ENCODE measurements around the gene GALNT14.
"Not testable (repeated sequence)": the region's sequence is repeated elsewhere in the genome, so short reads cannot be mapped to it uniquely, and the experiment has no call there.

GALNT14 gene

GRCh38 chr2:30914456-30914855 is 223.8 kb downstream of the GALNT14 start:
- in situ Hi-C loops (cut with HindIII; ENCODE audit: low pct_unique_long_range_greater_than_20kb, low sequenced_read_pairs), result no loop called here
- no peak for TF ChIP-seq JUND (IDR thresholded peaks at IDR 0.05; ENCODE audit: low read depth)
- no peak for DNase-seq (ENCODE audit: low read depth in 1 of 2, low spot score in 1 of 2)

- in situ Hi-C loops (cut with HindIII; ENCODE audit: low pct_unique_long_range_greater_than_20kb, low sequenced_read_pairs), result no loop called here
- TF ChIP-seq JUND (IDR thresholded peaks at IDR 0.05; ENCODE audit: low read depth), result no peak
- DNase-seq (ENCODE audit: low read depth in 1 of 2, low spot score in 1 of 2), result no peak
Measured at GRCh38 chr2:30912056-30912455, 226.2 kb downstream of the GALNT14 start.

GRCh38 chr2:30911327-30911726 is 226.9 kb downstream of the GALNT14 start:
- in situ Hi-C loops (cut with HindIII; ENCODE audit: low pct_unique_long_range_greater_than_20kb, low sequenced_read_pairs), result no loop called here
- no peak for DNase-seq (ENCODE audit: low read depth in 1 of 2, low spot score in 1 of 2)
- no peak for TF ChIP-seq JUND (IDR thresholded peaks at IDR 0.05; ENCODE audit: low read depth)

GRCh38 chr2:30910686-30911085 is 227.6 kb downstream of the GALNT14 start:
- no peak for DNase-seq (ENCODE audit: low read depth in 1 of 2, low spot score in 1 of 2)
- in situ Hi-C loops (cut with HindIII; ENCODE audit: low pct_unique_long_range_greater_than_20kb, low sequenced_read_pairs), result no loop called here
- TF ChIP-seq JUND (IDR thresholded peaks at IDR 0.05; ENCODE audit: low read depth), result no peak

GRCh38 chr2:30904437-30904836 is 233.8 kb downstream of the GALNT14 start:
- DNase-seq (ENCODE audit: low read depth in 1 of 2, low spot score in 1 of 2); in situ Hi-C loops (cut with HindIII; ENCODE audit: low pct_unique_long_range_greater_than_20kb, low sequenced_read_pairs): not testable (repeated sequence)

- DNase-seq (ENCODE audit: low read depth in 1 of 2, low spot score in 1 of 2), result no peak
Measured at GRCh38 chr2:30903326-30903725, 234.9 kb downstream of the GALNT14 start.

GRCh38 chr2:30900381-30900780 is 237.9 kb downstream of the GALNT14 start:
- in situ Hi-C loops (cut with HindIII; ENCODE audit: low pct_unique_long_range_greater_than_20kb, low sequenced_read_pairs), result no loop called here
- no peak for DNase-seq (ENCODE audit: low read depth in 1 of 2, low spot score in 1 of 2)
- TF ChIP-seq JUND (IDR thresholded peaks at IDR 0.05; ENCODE audit: low read depth), result no peak

More at GRCh38 chr2:30903326-30903725, 234.9 kb downstream of the GALNT14 start:
- no peak for TF ChIP-seq JUND (IDR thresholded peaks at IDR 0.05; ENCODE audit: low read depth)
- in situ Hi-C loops (cut with HindIII; ENCODE audit: low pct_unique_long_range_greater_than_20kb, low sequenced_read_pairs), result no loop called here

GRCh38 chr2:30899516-30900054 is 238.7 kb downstream of the GALNT14 start:
- in situ Hi-C loops (cut with HindIII; ENCODE audit: low pct_unique_long_range_greater_than_20kb, low sequenced_read_pairs), result no loop called here
- DNase-seq (ENCODE audit: low read depth in 1 of 2, low spot score in 1 of 2), result no peak
- TF ChIP-seq JUND (IDR thresholded peaks at IDR 0.05; ENCODE audit: low read depth), result no peak

GRCh38 chr2:30897539-30897938 is 240.7 kb downstream of the GALNT14 start:
- TF ChIP-seq JUND (IDR thresholded peaks at IDR 0.05; ENCODE audit: low read depth), result no peak
- in situ Hi-C loops (cut with HindIII; ENCODE audit: low pct_unique_long_range_greater_than_20kb, low sequenced_read_pairs), result no loop called here
- DNase-seq (ENCODE audit: low read depth in 1 of 2, low spot score in 1 of 2), result no peak

- no peak for TF ChIP-seq JUND (IDR thresholded peaks at IDR 0.05; ENCODE audit: low read depth)
- no peak for DNase-seq (ENCODE audit: low read depth in 1 of 2, low spot score in 1 of 2)
- in situ Hi-C loops (cut with HindIII; ENCODE audit: low pct_unique_long_range_greater_than_20kb, low sequenced_read_pairs), result no loop called here
Measured at GRCh38 chr2:30894498-30895119, 243.6 kb downstream of the GALNT14 start.

- in situ Hi-C loops (cut with HindIII; ENCODE audit: low pct_unique_long_range_greater_than_20kb, low sequenced_read_pairs), result no loop called here
- no peak for DNase-seq (ENCODE audit: low read depth in 1 of 2, low spot score in 1 of 2)
- TF ChIP-seq JUND (IDR thresholded peaks at IDR 0.05; ENCODE audit: low read depth), result no peak
Measured at GRCh38 chr2:30888852-30889409, 249.3 kb downstream of the GALNT14 start.

- in situ Hi-C loops (cut with HindIII; ENCODE audit: low pct_unique_long_range_greater_than_20kb, low sequenced_read_pairs), result no loop called here
- TF ChIP-seq JUND (IDR thresholded peaks at IDR 0.05; ENCODE audit: low read depth), result no peak
Measured at GRCh38 chr2:30886080-30886479, 252.2 kb downstream of the GALNT14 start.

GRCh38 chr2:30883822-30884221 is 254.4 kb downstream of the GALNT14 start:
- DNase-seq (ENCODE audit: low read depth in 1 of 2, low spot score in 1 of 2), result no peak
- TF ChIP-seq JUND (IDR thresholded peaks at IDR 0.05; ENCODE audit: low read depth), result no peak
- in situ Hi-C loops (cut with HindIII; ENCODE audit: low pct_unique_long_range_greater_than_20kb, low sequenced_read_pairs), result no loop called here

More at GRCh38 chr2:30886080-30886479, 252.2 kb downstream of the GALNT14 start:
- DNase-seq (ENCODE audit: low read depth in 1 of 2, low spot score in 1 of 2), result no peak

Data from T47D (cell line).